Stimulated activated CD4-positive, alpha-beta T cell treated with anti-CD3 and anti-CD28 coated beads, Interleukin-2, amount 100 ng/mL, for 48 hours (primary cell): ENCODE data around the gene ATP2A2.
"Not testable (repeated sequence)": the region's sequence is repeated elsewhere in the genome, so short reads cannot be mapped to it uniquely, and the experiment has no call there.

ENCODE experiments used
- DNase-seq, 2 donors: peaks; one replicate each; pipeline ENCODE4 v3.0.0-alpha.2; 2020

ATP2A2 gene

GRCh38 chr12:110370732-110371231 lies 89.7 kb downstream of the ATP2A2 start:
- no peak for DNase-seq

GRCh38 chr12:110371408-110372055 lies 90.5 kb downstream of the ATP2A2 start:
- DNase-seq, result no peak

DNA sequence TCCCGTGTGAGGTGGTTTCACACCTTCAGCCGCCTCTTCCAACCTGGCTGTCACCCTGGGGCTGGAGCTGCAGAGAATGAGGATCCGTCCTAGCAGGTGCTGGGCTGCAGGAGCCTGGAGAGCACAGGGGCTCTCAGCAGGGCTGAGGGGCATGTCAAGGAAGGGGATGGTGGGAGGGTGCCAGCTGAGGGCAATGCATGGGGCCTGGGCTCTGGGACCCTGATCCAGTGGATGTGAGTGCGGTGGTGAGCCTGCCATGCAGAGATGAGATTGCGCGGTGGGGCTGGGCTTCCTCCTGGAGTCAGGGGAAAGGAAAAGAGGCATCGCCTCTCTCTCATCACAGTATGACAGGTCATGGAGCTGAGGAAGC lies 91.0 kb downstream of the ATP2A2 start:
- DNase-seq, result no peak

- DNase-seq, result no peak
Measured at GRCh38 chr12:110373025-110373424, 92.0 kb downstream of the ATP2A2 start.

DNA sequence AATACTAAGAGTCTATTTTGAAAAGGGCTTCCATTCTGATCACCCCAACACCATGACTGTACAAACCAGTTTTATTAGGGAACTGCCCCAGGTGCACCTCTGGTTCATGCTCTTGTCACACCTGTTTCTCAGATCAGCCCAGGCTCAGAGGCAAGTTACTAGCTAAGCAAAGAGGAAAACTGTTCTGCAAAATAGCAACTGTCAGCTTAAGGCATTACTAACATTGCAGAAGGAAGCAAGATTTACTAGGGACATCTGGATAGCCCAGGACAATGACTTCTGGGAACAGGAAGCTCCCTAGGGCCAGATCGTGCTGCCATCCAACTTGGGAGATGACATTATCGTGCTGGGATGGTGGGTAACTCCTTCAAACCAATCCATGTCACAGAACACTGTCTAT lies 92.4 kb downstream of the ATP2A2 start:
- no peak for DNase-seq

DNA sequence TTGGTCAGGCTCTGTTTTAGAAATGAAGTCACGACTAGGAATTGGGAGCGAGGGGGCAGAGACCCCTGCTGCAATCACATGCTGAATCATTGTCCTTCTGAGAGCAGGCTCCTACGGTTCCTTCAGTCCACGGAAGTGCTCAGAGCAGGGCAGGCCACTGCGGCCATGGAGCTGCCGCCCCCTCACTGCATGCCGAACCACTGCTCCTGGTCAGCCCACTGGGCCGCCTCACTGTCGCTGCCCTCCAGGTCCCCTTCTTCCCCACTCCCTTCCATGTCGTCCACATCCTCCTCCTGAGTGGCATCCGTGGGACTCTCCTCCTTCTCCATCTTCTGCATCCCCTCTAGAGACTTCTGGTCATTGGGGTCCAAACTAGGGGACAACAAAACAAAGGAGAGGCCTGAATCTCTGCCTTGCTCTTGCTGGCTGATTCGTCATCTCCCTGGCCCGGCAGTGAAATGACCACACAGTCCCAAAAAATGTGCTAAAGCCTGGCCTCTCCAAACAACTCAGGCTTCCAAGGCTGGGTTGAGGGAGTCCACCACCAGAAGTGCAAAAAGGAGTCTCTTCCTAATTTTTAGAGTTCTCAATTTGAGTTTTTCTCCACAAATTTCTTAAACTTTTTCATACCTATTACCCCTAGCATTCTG lies 93.0 kb downstream of the ATP2A2 start:
- no peak for DNase-seq

GRCh38 chr12:110378131-110378790 lies 97.2 kb downstream of the ATP2A2 start:
- DNase-seq, result not testable (repeated sequence)

- no peak for DNase-seq
Measured at GRCh38 chr12:110379197-110379596, 98.2 kb downstream of the ATP2A2 start.

GRCh38 chr12:110379631-110380030 lies 98.6 kb downstream of the ATP2A2 start:
- no peak for DNase-seq

DNA sequence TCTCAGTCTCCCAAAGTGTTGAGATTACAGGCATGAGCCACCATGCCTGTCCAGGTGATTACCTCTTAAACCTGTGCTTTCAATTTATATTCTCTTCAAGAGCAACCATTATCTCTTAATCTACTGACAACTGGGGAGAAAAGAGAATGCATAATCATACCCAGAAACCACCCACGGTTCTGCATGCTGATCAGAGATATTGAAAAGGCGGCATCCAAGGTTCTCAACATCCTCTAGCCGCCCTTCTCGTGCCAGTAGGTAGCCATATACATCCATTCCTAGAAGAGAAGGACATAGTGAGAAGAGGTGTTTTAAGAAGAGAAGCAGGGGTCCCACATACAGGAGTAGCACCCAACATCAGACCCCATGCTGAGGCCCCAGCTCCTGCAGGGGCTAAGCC lies 101.6 kb downstream of the ATP2A2 start:
- DNase-seq, result peak in 1 of 2 donors; percentile 5
